Subcutaneous adipose tissue (tissue), 4 donors: ENCODE data around the gene ZXDC. TPM values are rescaled to one million over a fixed set of nuclear protein-coding genes. Genes with fewer than 3 reads are reported as not detected.

Experiments used
- CTCF ChIP-seq: fragments of 450-650 bp; IDR thresholded peaks from one replicate; pipeline ENCODE4 v1.5.1; 2016; ENCODE audit warnings: low read depth, mild to moderate bottlenecking, control low read depth, antibody characterized with exemption, moderate library complexity
- total RNA-seq, 4 donors: library from RNA; depleted of rRNA; stranded (reverse); fragments of >200 nt; gene quantifications; one replicate each; pipeline ENCODE4 v1.1.0, GENCODE V29; 2016

The ZXDC gene
- total RNA-seq, 4 donors from 2014 or later, result 24.0 to 44.8 (median 26.3) TPM

DNA sequence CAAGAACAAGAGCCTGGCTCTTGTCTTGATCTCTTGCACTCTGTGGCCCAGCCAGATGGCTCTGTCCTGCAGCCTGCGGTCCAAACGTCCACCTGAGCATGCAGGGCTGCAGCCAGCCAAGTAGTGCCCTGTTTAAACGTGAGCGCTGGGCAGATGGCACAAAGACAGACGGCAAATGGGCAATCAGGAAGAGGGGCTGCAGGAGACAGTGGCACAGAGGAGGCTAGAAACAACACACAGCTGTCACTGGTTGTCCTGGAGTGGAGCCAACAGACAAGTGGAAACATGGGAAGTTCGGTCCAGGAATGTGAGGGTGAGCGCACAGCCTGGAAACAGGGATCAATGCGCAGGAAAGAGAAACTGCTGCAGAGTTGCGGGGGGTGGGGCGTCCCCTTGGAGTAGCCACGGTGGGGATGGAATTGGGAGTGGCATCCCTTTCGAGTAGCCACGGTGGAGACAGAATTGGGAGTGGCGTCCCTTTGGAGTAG is 10.7 kb upstream of the ZXDC start:
- no peak for TF ChIP-seq CTCF

DNA sequence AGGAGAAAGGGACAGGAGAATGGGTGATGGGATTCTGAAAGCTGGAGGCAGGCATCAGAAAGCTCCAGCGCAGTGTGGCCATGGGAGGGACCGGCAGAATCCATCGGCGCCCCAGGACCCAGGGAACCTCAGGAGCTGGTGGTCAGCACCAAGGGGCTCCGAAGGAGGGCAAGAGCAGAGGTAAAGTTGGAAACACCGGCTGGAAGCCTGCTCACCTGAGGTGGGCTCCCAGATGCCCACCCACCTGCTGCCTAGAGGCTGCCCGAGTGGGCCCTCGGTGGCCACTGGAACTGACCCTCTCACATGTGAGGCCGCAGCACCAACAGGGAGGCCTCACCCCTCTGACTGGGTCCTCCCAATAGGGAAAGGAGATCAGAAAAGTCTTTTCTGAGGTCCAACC is 10.3 kb upstream of the ZXDC start:
- no peak for TF ChIP-seq CTCF

- no peak for TF ChIP-seq CTCF
Observed at GRCh38 chr3:126485176-126485897, 9.6 kb upstream of the ZXDC start.

DNA sequence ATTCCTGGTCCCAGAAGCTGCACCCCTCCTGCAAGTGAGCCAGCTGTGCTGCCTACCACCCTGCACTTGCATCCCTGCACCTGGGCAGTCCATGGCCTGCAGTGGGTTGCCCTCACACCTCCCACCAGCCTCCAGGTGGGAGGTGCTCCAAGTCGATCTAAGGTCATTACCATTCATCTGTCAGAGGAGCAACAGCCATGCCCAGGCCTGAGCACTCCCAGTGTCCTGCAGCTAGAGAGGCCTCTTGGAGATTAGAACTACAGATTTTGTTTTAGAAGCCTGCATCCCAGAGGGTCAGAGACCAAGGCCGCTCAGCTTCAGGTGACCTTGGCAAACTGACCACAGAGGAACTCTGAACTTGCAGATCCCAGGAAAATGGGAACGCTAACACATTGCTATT is 9.0 kb upstream of the ZXDC start:
- no peak for TF ChIP-seq CTCF

DNA sequence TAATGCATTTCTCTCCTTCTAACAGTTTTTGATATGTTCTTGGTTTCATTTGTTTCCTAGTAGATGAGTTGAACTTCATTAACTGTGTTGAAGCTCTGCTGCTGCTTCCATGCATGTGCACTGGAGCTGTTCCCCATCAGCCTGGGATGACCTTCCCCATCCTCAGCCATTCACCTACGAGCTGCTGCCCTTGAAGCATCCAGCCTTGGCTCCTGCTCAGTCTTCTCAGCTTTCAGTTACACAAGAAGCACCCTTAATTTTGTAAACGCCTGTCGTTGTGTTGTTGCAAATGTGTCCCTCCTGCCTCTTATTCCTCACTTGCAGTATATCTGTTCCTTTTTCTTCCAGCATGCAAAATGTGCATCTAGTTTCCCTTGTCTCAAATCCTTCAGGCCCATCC is 8.5 kb upstream of the ZXDC start:
- no peak for TF ChIP-seq CTCF

DNA sequence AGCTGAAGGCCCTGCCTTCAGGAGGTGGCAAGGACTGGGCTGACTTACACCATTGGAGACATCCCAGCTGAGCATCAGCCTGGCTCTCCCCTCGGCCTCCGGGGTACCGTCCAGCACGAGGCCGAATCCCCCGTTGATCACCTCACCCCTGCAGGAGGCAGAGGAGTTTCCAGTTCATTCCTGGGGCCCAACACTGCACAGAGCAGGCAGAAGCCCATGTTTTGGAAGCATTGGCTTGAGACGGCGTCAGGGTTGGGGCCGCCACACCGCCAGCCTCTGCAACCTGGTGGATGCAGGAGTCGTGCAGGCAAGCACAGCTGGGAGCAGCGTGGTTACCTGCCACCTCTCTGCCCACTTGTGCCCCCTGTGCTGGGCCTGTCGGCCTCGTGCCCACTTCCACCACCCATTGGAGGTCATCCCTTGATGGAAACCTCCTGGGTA is 7.7 kb upstream of the ZXDC start:
- TF ChIP-seq CTCF, result no peak

DNA sequence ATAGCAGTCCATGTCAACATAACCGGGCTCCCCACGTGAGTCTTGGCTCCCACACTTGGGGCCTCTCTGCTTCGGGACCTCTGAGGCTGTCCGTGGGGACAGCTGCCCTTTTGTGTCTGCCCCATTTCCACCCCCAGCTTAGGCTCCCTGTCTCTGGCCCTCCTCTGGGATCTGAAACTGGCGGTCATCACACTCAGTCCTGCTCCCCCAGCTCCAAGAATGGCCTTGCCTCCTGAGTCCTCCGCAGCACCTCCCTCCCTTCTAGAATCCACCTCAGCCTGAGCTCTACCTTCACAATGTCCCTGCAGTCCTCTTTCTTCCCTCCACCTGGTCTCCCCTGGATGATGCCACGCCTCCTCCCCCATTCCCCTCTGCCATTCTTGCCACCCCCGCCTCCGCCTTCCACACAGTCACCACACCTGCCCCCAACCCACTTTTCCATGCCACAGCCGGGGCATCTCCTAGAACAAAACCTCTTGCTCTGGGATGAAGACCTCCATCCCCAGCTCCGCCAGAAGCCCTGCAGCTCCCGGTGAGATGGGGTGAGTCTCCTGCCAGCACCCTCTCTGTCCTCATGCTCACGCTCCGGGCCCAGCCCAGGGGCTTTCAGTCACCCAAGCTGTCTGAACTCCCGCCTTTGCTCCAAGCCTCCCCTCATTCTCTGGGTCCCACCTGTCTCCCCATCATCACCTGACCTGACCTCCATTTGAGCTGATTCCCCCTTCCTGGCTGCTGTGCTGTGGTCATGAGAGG is 7.0 kb upstream of the ZXDC start:
- TF ChIP-seq CTCF, result no peak
